ENCODE results near the gene IL9. TPM values are rescaled to one million over a fixed set of nuclear protein-coding genes. Genes with fewer than 3 reads are reported as not detected.

IL9 gene
- total and polyA plus RNA-seq, 2 donors (not counting 1 experiment from before 2014, with no cell fraction given): not detected

DNA sequence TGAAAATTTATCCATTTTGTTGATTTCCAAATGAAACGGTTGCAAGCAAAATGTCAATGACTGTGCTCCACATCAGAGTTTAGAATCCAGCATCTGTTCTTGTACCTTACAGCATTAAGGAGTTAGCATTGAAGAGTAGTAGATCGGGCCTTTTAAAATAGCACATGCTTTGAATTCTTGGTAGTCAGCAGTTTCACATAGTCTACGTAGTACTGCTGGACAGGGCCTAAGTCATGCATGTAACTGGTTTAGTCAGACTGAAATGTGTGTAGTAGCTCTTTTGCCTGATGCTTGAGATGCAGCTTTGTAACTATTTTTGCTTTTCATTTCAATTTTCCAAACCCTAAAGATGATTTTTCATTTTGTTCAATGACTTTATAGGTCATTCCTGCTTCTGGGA lies 39.3 kb upstream of the IL9 start:
- Histone ChIP-seq H2AFZ (ENCODE audit: low read length) (no peak overlapping the region), H3K27ac (ENCODE audit: insufficient read depth, low read length) (no peak overlapping the region), H3K9me3 (ENCODE audit: control insufficient read depth, insufficient read depth, low read depth, low read length) (no peaks in the 10 kb centered on the region), H3K36me3 (ENCODE audit: control insufficient read depth, insufficient read depth, low read length) (no peaks in the 10 kb centered on the region), H3K4me1 (ENCODE audit: control insufficient read depth, extremely low read depth, insufficient read depth, low read length) (no peaks in the 10 kb centered on the region), H3K9ac (ENCODE audit: insufficient read depth, low read length) (no peak overlapping the region), H3K79me2 (ENCODE audit: control insufficient read depth, insufficient read depth, low read length) (no peaks in the 10 kb centered on the region), H4K20me1 (ENCODE audit: control insufficient read depth, extremely low read depth, insufficient read depth, low read length) (no peaks in the 10 kb centered on the region), H3K27me3 (ENCODE audit: control insufficient read depth, insufficient read depth, low read length) (peaks cover 9% of the 10 kb centered on the region), H3K4me2 (ENCODE audit: extremely low read depth, insufficient read depth, low read length) (no peak overlapping the region), H3K4me3 (replicated peaks in 1 of 4; ENCODE audit: control extremely low read depth in 1 of 4, insufficient read depth in 1 of 4, low read depth in 3 of 4, low read length in 4 of 4) (no peak overlapping the region)
- DNase-seq (ENCODE audit: low read depth in 2 of 2): peak; percentile 27 to 48
- no peak for TF ChIP-seq EZH2 (IDR thresholded peaks at IDR 0.05; ENCODE audit: low read length, missing control alignments)
- TF ChIP-seq, protein P1, sequence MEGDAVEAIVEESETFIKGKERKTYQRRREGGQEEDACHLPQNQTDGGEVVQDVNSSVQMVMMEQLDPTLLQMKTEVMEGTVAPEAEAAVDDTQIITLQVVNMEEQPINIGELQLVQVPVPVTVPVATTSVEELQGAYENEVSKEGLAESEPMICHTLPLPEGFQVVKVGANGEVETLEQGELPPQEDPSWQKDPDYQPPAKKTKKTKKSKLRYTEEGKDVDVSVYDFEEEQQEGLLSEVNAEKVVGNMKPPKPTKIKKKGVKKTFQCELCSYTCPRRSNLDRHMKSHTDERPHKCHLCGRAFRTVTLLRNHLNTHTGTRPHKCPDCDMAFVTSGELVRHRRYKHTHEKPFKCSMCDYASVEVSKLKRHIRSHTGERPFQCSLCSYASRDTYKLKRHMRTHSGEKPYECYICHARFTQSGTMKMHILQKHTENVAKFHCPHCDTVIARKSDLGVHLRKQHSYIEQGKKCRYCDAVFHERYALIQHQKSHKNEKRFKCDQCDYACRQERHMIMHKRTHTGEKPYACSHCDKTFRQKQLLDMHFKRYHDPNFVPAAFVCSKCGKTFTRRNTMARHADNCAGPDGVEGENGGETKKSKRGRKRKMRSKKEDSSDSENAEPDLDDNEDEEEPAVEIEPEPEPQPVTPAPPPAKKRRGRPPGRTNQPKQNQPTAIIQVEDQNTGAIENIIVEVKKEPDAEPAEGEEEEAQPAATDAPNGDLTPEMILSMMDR (conservative IDR thresholded peaks at IDR 0.05 in 1 of 2, IDR thresholded peaks at IDR 0.05 in 1 of 2; ENCODE audit: low read depth in 1 of 2, low read length in 2 of 2): no peak

DNA sequence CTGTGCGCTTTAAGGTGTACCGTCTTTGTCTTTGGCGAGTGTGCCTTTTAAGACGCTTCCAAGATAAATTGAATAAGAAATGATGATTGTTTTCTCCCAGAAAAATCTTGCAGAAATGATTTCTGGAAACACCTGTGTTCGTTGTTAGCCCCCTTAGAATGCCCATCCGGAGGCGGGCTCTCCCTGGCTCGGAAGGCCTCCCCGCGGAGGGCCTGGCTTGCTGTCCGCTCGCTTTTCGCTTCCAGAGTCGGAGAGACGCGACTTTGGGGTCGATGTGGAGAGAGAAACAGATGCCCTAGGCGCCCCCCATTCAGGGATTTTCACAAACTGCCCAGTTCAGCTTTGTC lies 35.3 kb upstream of the IL9 start:
- Histone ChIP-seq H3K79me2 (ENCODE audit: control insufficient read depth, insufficient read depth, low read length) (no peaks in the 10 kb centered on the region), H3K9ac (ENCODE audit: insufficient read depth, low read length) (no peak overlapping the region), H3K9me3 (ENCODE audit: control insufficient read depth, insufficient read depth, low read depth, low read length) (no peaks in the 10 kb centered on the region), H3K4me2 (ENCODE audit: extremely low read depth, insufficient read depth, low read length) (no peak overlapping the region), H2AFZ (ENCODE audit: low read length) (no peak overlapping the region), H3K36me3 (ENCODE audit: control insufficient read depth, insufficient read depth, low read length) (no peaks in the 10 kb centered on the region), H3K27ac (ENCODE audit: insufficient read depth, low read length) (no peak overlapping the region), H3K4me3 (replicated peaks in 1 of 4; ENCODE audit: control extremely low read depth in 1 of 4, insufficient read depth in 1 of 4, low read depth in 3 of 4, low read length in 4 of 4) (no peak overlapping the region), H4K20me1 (ENCODE audit: control insufficient read depth, extremely low read depth, insufficient read depth, low read length) (no peaks in the 10 kb centered on the region), H3K27me3 (ENCODE audit: control insufficient read depth, insufficient read depth, low read length) (peaks cover 14% of the 10 kb centered on the region), H3K4me1 (ENCODE audit: control insufficient read depth, extremely low read depth, insufficient read depth, low read length) (no peaks in the 10 kb centered on the region)
- no peak for DNase-seq (ENCODE audit: low read depth in 2 of 2)
- no peak for TF ChIP-seq EZH2 (IDR thresholded peaks at IDR 0.05; ENCODE audit: low read length, missing control alignments)

DNA sequence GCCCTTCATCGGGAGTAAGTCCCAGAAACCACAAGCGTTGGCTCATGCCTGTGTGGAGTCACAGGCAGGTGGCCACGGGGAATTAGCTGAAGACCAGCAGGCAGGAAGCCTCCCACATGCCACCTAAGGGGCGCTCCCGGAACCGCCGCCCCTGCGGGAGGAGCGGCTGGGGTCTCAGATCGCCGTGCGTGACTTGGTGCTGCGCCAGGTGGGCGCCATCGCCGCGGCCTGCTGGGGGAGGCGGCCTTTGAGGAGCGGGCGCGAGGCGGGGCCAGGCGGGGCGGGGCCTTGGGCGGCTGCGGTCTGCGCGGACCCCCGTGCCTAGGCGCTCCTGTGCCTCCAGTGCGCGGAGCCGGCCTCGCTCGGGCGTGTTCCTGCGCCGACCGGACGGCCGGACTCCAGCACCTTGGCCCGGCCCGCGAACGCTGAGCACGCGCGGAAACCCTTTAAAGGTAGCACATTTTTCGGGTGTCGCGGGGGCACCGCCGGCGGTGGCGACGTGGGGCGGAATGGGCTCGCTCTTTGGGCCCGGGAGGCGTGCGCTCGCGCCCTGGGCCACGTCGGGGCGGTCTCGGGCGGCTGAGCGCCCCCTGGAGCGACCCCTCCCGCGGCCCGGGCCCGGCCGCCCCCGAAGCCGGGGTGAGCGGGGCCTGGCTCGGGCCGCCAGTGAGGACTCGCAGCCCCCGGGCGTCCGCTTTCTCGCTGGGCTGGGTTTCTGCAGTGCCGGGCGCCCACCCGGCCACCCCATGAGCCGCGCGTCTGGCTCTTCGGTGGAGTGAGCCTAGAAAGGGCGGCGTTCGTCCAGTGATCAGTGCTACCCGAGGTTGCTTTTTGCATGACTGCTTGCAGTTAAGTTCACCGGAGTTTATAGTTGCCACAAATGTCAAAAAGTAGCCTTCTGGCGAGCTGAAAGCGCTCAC lies 34.6 kb upstream of the IL9 start:
- Histone ChIP-seq H3K4me1 (ENCODE audit: control insufficient read depth, extremely low read depth, insufficient read depth, low read length) (no peaks in the 10 kb centered on the region), H3K27me3 (ENCODE audit: control insufficient read depth, insufficient read depth, low read length) (peaks cover 14% of the 10 kb centered on the region), H3K9ac (ENCODE audit: insufficient read depth, low read length) (no peak overlapping the region), H4K20me1 (ENCODE audit: control insufficient read depth, extremely low read depth, insufficient read depth, low read length) (no peaks in the 10 kb centered on the region), H3K79me2 (ENCODE audit: control insufficient read depth, insufficient read depth, low read length) (no peaks in the 10 kb centered on the region), H3K27ac (ENCODE audit: insufficient read depth, low read length) (no peak overlapping the region), H3K36me3 (ENCODE audit: control insufficient read depth, insufficient read depth, low read length) (no peaks in the 10 kb centered on the region), H2AFZ (ENCODE audit: low read length) (no peak overlapping the region), H3K9me3 (ENCODE audit: control insufficient read depth, insufficient read depth, low read depth, low read length) (no peaks in the 10 kb centered on the region), H3K4me2 (ENCODE audit: extremely low read depth, insufficient read depth, low read length) (peak overlapping the region; percentile 40), H3K4me3 (replicated peaks in 1 of 4; ENCODE audit: control extremely low read depth in 1 of 4, insufficient read depth in 1 of 4, low read depth in 3 of 4, low read length in 4 of 4) (peak overlapping the region in 1 of 4 experiments; percentile 33)
- DNase-seq (ENCODE audit: low read depth in 2 of 2): peak in 1 of 2 donors; percentile 4
- TF ChIP-seq, protein P1 (conservative IDR thresholded peaks at IDR 0.05 in 1 of 2, IDR thresholded peaks at IDR 0.05 in 1 of 2; ENCODE audit: low read depth in 1 of 2, low read length in 2 of 2): peak in 1 of 2 donors; percentile 5
- TF ChIP-seq EZH2 (IDR thresholded peaks at IDR 0.05; ENCODE audit: low read length, missing control alignments): peak; percentile 95

Data from fibroblast of lung (primary cell).